HepG2 (cell line): ENCODE results near the gene ZNF433. TPM values are rescaled to one million over a fixed set of nuclear protein-coding genes. Genes with fewer than 3 reads are reported as not detected.

Experiments used
- AGO2 ChIP-seq: fragments of 200-400 bp; formaldehyde crosslinking; optimal IDR thresholded peaks from 2 replicates; pipeline ENCODE3; 2017; ENCODE audit warnings: mild to moderate bottlenecking, low read depth, low read length, moderate library complexity
- DNMT1 ChIP-seq: sonication (generic); formaldehyde crosslinking; IDR thresholded peaks from 2 replicates; pipeline ENCODE4 v1.5.1; 2020; ENCODE audit warnings: mild to moderate bottlenecking, missing genetic modification reagents
- GABPB1 ChIP-seq: IDR thresholded peaks from 2 replicates; pipeline ENCODE4 v1.6.1; 2016; ENCODE audit warnings: mild to moderate bottlenecking, missing genetic modification reagents, moderate library complexity, missing compliant biosample characterization
- HMG20A ChIP-seq: IDR thresholded peaks from 2 replicates; pipeline ENCODE4 v1.6.1; 2016; ENCODE audit warnings: borderline replicate concordance
- MEIS1 ChIP-seq: sonication (generic); formaldehyde crosslinking; IDR thresholded peaks from 2 replicates; pipeline ENCODE4 v1.9.0; 2021; ENCODE audit warnings: mild to moderate bottlenecking, missing genetic modification reagents, moderate library complexity, borderline replicate concordance
- PRPF4 ChIP-seq: fragments of 200-400 bp; formaldehyde crosslinking; IDR thresholded peaks from 2 replicates; pipeline ENCODE4 v1.6.1; 2016; ENCODE audit warnings: low read length, low read depth; ENCODE audit not compliant: poor library complexity, severe bottlenecking
- YY1 ChIP-seq: IDR thresholded peaks from 2 replicates; pipeline ENCODE4 v1.6.1; 2011; ENCODE audit warnings: low read length, low read depth, moderate library complexity, mild to moderate bottlenecking; ENCODE audit not compliant: insufficient read depth, insufficient replicate concordance
- ZBTB38 ChIP-seq: sonication (generic); formaldehyde crosslinking; IDR thresholded peaks from 2 replicates; pipeline ENCODE4 v1.5.1; 2020; ENCODE audit warnings: mild to moderate bottlenecking, missing genetic modification reagents
- ZMYM4 ChIP-seq: sonication (generic); formaldehyde crosslinking; IDR thresholded peaks from 2 replicates; pipeline ENCODE4 v1.8.1; 2023; ENCODE audit warnings: mild to moderate bottlenecking, missing genetic modification reagents
- ZNF446 ChIP-seq: sonication (generic); formaldehyde crosslinking; IDR thresholded peaks from 2 replicates; pipeline ENCODE4 v1.5.0; 2020; ENCODE audit warnings: mild to moderate bottlenecking, missing genetic modification reagents
- ZNF629 ChIP-seq: sonication (generic); formaldehyde crosslinking; conservative IDR thresholded peaks from 2 replicates; pipeline ENCODE4 v1.5.0; 2020; ENCODE audit warnings: missing genetic modification reagents
- ZNF749 ChIP-seq: sonication (generic); formaldehyde crosslinking; IDR thresholded peaks from 2 replicates; pipeline ENCODE4 v1.8.0; 2022; ENCODE audit warnings: mild to moderate bottlenecking, missing genetic modification reagents, moderate library complexity, borderline replicate concordance
- polyA plus RNA-seq, 8 experiments: library from polyadenylated mRNA; depleted of rRNA in 3 of 8; stranded (reverse) in 7 of 8; unstranded in 1 of 8; fragments of >200 nt; fragmentation: Illumina TruSeq in 4 of 8; extraction: Trizol in 4 of 8; gene quantifications; 2 replicates each; pipeline versions ENCODE4 v1.2.1 to v1.2.3, GENCODE V29; 2011 to 2016; ENCODE audit warnings: low read depth in 4 of 8, missing spikeins in 1 of 8, mixed read lengths in 1 of 8; ENCODE audit not compliant: insufficient read depth in 1 of 8
- total RNA-seq, 5 experiments: library from RNA; depleted of rRNA; stranded (reverse); fragments of >200 nt; fragmentation: Illumina TruSeq; extraction: Trizol; gene quantifications; 2 replicates each; pipeline ENCODE4 v1.2.3, GENCODE V29; 2016; ENCODE audit warnings: low read depth in 1 of 5
- TF ChIP-seq, protein P1 (sequence below), 2 experiments: sonication (generic) in 1 of 2; formaldehyde crosslinking in 1 of 2; IDR thresholded peaks; 2 replicates each; pipeline versions ENCODE4 v1.6.1 to v1.9.0; 2014 to 2022; ENCODE audit warnings: antibody characterized with exemption in 1 of 2, borderline replicate concordance in 1 of 2, inconsistent platforms in 1 of 2, low read depth in 1 of 2, missing genetic modification reagents in 1 of 2
- TF ChIP-seq, protein P2 (sequence below): fragments of 450-650 bp; IDR thresholded peaks from 2 replicates; pipeline ENCODE4 v1.6.1; 2017; ENCODE audit warnings: mild to moderate bottlenecking
- TF ChIP-seq, protein P3 (sequence below): IDR thresholded peaks from 2 replicates; pipeline ENCODE4 v1.6.1; 2016; ENCODE audit warnings: mild to moderate bottlenecking

Gene ZNF433
- total and polyA plus RNA-seq, 2 of the 13 experiments (the other 11 are each of a cell fraction or from before 2014, with no cell fraction given) = 1.8 to 4.9 TPM

DNA sequence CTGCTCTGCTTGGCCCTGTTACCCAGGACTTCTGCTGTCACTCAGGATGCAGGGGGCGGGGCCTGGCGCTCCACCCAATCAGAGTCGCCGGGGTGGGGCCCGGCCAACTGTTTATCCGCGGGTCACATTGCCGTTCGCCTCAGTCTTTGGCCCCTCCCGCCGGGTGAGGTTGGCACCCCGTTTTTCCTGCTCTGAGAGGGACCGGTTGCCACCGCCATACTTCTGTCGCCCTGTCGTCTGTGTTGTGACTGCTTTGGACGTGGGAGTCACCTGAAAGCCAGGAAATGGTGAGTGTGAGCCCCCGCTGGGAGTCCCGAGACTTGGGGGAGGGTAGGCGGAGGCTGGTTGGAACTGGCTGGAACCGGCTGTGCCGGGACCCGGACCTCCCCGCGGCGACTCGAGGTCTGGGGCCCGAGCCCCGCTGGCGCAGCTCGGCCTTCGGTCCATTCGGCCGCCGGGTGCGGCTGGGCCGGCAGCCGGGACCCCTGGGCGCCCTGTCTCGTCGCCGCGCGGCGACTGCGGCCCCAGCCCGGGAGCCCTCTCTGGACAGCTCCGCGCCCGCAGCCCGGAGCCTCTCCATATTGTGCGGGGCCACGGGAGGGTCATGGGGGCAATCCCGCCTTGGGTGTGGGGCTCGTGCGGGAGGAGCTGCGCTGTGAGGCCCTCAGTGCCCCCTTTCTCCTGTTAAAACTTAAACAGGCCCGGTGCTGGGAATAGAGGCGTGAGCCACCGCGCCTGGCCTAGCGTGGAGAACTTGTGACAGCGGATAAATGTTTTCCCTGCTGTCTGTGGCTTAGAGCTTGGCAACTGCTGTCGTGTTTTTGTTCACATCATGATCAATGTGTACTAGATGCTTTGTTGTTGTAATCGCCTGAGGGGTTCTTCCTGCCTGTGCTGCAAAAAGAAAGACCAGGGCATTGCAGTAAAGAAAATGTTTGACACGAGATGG lies 29.4 kb upstream of the ZNF433 start, which contains the start of gene ZNF844 (continued):
- TF ChIP-seq, protein P1, sequence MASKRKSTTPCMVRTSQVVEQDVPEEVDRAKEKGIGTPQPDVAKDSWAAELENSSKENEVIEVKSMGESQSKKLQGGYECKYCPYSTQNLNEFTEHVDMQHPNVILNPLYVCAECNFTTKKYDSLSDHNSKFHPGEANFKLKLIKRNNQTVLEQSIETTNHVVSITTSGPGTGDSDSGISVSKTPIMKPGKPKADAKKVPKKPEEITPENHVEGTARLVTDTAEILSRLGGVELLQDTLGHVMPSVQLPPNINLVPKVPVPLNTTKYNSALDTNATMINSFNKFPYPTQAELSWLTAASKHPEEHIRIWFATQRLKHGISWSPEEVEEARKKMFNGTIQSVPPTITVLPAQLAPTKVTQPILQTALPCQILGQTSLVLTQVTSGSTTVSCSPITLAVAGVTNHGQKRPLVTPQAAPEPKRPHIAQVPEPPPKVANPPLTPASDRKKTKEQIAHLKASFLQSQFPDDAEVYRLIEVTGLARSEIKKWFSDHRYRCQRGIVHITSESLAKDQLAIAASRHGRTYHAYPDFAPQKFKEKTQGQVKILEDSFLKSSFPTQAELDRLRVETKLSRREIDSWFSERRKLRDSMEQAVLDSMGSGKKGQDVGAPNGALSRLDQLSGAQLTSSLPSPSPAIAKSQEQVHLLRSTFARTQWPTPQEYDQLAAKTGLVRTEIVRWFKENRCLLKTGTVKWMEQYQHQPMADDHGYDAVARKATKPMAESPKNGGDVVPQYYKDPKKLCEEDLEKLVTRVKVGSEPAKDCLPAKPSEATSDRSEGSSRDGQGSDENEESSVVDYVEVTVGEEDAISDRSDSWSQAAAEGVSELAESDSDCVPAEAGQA (IDR thresholded peaks at IDR 0.05; ENCODE audit: low read depth) = no peak
- TF ChIP-seq, protein P1 (CRISPR knock-in tag; IDR thresholded peaks at IDR 0.05; ENCODE audit: borderline replicate concordance) = no peak
- 0 out of 2 replicates have a peak, but pooled peaks have one; percentile 65 for TF ChIP-seq ZNF446
- peak; percentile 50 for TF ChIP-seq GABPB1 (CRISPR knock-in tag)
- TF ChIP-seq HMG20A (CRISPR knock-in tag) = no peak
- TF ChIP-seq AGO2 = peak; percentile 17
- TF ChIP-seq ZBTB38 (CRISPR knock-in tag) = peak; percentile 52; the same call in 1 of the 2 replicates
- TF ChIP-seq, protein P2, sequence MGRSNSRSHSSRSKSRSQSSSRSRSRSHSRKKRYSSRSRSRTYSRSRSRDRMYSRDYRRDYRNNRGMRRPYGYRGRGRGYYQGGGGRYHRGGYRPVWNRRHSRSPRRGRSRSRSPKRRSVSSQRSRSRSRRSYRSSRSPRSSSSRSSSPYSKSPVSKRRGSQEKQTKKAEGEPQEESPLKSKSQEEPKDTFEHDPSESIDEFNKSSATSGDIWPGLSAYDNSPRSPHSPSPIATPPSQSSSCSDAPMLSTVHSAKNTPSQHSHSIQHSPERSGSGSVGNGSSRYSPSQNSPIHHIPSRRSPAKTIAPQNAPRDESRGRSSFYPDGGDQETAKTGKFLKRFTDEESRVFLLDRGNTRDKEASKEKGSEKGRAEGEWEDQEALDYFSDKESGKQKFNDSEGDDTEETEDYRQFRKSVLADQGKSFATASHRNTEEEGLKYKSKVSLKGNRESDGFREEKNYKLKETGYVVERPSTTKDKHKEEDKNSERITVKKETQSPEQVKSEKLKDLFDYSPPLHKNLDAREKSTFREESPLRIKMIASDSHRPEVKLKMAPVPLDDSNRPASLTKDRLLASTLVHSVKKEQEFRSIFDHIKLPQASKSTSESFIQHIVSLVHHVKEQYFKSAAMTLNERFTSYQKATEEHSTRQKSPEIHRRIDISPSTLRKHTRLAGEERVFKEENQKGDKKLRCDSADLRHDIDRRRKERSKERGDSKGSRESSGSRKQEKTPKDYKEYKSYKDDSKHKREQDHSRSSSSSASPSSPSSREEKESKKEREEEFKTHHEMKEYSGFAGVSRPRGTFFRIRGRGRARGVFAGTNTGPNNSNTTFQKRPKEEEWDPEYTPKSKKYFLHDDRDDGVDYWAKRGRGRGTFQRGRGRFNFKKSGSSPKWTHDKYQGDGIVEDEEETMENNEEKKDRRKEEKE = no peak
- TF ChIP-seq DNMT1 (CRISPR knock-in tag) = 0 out of 2 replicates have a peak, but pooled peaks have one; percentile 38
- TF ChIP-seq, protein P3, sequence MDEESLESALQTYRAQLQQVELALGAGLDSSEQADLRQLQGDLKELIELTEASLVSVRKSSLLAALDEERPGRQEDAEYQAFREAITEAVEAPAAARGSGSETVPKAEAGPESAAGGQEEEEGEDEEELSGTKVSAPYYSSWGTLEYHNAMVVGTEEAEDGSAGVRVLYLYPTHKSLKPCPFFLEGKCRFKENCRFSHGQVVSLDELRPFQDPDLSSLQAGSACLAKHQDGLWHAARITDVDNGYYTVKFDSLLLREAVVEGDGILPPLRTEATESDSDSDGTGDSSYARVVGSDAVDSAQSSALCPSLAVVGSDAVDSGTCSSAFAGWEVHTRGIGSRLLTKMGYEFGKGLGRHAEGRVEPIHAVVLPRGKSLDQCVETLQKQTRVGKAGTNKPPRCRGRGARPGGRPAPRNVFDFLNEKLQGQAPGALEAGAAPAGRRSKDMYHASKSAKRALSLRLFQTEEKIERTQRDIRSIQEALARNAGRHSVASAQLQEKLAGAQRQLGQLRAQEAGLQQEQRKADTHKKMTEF = peak; percentile 34; the same call in 1 of the 2 replicates
- TF ChIP-seq MEIS1 (CRISPR knock-in tag) = peak; percentile 85; the same call in 1 of the 2 replicates
- no peak for TF ChIP-seq PRPF4
- peak; percentile 63 for TF ChIP-seq ZMYM4 (CRISPR knock-in tag)
- TF ChIP-seq YY1 = peak; percentile 31
- TF ChIP-seq ZNF629 (CRISPR knock-in tag) = no peak
- no peak for TF ChIP-seq ZNF749 (CRISPR knock-in tag)
